Astrocyte (in vitro differentiated cells and primary cell): ENCODE data around the gene FOXB2.
"Not testable (repeated sequence)": the region's sequence is repeated elsewhere in the genome, so short reads cannot be mapped to it uniquely, and the experiment has no call there.

Source experiments
- EZH2 ChIP-seq: IDR thresholded peaks from 2 replicates; pipeline ENCODE4 v1.6.1; 2012; ENCODE audit warnings: mild to moderate bottlenecking, low read length, inconsistent platforms; ENCODE audit not compliant: insufficient read depth
- TF ChIP-seq, protein P1 (sequence below): IDR thresholded peaks from 2 replicates; pipeline ENCODE4 v1.5.1; 2011; ENCODE audit warnings: low read depth, mild to moderate bottlenecking, inconsistent platforms, low read length, moderate library complexity; ENCODE audit not compliant: insufficient read depth

DNA sequence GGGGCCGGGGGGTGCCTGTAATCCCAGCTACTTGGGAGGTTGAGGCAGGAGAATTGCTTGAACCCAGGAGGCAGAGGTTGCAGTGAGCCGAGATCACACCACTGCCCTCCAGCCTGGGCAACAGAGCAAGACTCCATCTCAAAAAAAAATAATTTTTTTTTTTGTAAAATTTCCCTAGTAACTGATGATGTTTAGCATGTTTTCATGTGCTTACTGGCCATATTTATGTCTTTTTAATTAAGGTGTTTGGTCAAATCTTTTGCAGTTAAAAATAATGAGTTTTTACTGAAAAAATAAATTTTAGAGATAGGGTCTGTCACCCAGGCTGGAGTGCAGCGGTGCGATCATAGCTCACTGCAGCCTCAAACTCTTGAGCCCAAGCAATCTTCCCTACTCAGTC lies 24.3 kb downstream of the FOXB2 start:
- TF ChIP-seq, protein P1, sequence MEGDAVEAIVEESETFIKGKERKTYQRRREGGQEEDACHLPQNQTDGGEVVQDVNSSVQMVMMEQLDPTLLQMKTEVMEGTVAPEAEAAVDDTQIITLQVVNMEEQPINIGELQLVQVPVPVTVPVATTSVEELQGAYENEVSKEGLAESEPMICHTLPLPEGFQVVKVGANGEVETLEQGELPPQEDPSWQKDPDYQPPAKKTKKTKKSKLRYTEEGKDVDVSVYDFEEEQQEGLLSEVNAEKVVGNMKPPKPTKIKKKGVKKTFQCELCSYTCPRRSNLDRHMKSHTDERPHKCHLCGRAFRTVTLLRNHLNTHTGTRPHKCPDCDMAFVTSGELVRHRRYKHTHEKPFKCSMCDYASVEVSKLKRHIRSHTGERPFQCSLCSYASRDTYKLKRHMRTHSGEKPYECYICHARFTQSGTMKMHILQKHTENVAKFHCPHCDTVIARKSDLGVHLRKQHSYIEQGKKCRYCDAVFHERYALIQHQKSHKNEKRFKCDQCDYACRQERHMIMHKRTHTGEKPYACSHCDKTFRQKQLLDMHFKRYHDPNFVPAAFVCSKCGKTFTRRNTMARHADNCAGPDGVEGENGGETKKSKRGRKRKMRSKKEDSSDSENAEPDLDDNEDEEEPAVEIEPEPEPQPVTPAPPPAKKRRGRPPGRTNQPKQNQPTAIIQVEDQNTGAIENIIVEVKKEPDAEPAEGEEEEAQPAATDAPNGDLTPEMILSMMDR: not testable (repeated sequence)
- not testable (repeated sequence) for TF ChIP-seq EZH2
